NCI-H510A treated with DMSO at 0.1 percent for 48 hours (cell line): ENCODE data around the gene RIPOR2.

Source experiments
- DNase-seq: peaks from one replicate; lab custom pipeline; 2025; lab: John Stamatoyannopoulos, UW

The RIPOR2 gene, protein sequence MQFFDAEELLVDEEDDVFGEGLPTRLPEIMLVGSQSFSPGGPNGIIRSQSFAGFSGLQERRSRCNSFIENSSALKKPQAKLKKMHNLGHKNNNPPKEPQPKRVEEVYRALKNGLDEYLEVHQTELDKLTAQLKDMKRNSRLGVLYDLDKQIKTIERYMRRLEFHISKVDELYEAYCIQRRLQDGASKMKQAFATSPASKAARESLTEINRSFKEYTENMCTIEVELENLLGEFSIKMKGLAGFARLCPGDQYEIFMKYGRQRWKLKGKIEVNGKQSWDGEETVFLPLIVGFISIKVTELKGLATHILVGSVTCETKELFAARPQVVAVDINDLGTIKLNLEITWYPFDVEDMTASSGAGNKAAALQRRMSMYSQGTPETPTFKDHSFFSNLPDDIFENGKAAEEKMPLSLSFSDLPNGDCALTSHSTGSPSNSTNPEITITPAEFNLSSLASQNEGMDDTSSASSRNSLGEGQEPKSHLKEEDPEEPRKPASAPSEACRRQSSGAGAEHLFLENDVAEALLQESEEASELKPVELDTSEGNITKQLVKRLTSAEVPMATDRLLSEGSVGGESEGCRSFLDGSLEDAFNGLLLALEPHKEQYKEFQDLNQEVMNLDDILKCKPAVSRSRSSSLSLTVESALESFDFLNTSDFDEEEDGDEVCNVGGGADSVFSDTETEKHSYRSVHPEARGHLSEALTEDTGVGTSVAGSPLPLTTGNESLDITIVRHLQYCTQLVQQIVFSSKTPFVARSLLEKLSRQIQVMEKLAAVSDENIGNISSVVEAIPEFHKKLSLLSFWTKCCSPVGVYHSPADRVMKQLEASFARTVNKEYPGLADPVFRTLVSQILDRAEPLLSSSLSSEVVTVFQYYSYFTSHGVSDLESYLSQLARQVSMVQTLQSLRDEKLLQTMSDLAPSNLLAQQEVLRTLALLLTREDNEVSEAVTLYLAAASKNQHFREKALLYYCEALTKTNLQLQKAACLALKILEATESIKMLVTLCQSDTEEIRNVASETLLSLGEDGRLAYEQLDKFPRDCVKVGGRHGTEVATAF

GRCh38 chr6:24935366-24936152 is at the start of gene RIPOR2:
TSS of gene RIPOR2 (minus strand) at chr6:24935960. CDS start at chr6:24935898, 62 bp downstream.
- no peak for DNase-seq

- peak; percentile 72 for DNase-seq
Measured at GRCh38 chr6:24985323-24985722, 49.6 kb upstream of the RIPOR2 start.

GRCh38 chr6:24982231-24982630 is 46.5 kb upstream of the RIPOR2 start:
- no peak for DNase-seq

DNA sequence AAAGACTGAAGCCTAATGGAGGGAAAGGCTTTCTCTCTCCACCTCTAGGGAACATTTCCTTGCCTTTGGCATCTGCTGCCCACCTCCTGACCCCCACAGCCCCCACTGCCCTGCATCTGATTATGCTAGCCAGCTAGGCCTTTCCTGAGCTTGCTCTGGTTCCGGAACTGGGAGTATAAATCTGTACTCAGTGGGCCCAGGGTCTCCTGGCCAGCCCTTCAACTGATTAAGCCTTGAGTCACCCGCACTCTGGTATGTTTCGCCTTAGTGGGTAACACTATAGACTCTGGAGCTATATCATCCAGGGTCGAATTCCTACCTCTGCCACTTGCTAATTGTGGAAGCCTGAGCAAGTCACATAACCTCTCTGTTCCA is 45.6 kb upstream of the RIPOR2 start:
- peak; percentile 51 for DNase-seq

- peak; percentile 88 for DNase-seq
Measured at GRCh38 chr6:24980507-24981385, 45.0 kb upstream of the RIPOR2 start.

DNA sequence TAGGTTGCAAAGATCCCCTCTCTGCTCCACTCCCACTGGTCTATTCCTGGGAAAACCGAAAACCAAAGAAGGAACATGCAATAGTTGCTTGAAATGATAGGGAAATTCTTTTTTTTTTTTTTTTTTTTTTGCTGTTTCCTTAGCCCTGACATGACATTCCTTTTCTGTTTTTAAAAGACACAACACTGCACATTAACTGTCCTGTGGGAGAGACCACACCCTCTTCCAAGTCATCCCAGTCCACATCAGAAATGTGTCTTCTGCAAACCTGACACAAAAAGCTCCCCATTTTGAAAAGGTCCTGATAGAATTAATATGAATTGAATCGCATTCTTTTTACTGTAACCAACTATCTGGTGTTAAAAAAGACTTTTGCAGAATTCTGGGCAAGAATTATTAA is 43.4 kb upstream of the RIPOR2 start:
- DNase-seq = no peak

DNA sequence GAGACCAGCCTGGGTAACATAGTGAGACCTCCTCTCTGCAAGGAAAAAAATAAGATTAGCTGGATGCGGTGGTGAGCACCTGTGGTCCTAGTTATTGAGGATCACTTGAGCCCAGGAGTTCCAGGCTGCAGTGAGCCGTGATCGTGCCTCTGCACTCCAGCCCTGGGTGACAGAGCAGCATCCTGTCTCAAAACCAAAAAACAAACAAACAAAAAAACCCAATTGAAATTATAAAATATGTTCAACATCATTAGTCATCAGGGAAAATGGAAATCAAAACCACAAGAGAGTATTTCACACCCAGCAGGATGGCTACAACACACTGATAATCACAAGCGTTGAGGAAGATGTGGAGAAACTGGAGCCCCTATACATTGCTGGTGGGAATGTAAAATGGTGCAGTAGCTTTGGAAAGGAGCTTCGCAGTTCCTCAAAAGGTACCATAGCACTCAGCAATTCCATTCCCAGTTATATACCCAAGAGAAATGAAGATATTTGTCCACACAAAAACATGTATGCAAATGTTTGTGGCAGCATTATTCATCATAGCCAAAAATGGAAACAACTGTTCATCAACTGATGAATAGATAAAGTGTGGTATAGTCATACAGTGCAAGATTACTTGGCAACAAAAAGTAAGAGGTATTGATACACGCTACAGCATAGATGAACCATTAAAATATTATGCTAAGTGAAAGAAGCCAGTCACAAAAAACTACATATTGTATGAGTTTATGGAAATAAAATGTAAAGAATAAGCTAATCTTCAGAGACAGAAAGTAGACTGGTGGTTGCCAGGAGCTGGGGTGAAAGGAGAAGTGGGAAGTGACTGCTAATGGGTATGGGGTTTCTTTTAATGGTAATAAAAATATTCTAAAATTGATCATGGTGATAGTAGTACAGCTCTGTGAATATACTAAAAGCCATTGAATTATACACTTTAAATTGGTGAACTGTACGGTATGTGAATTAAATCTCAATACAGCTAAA is 38.7 kb upstream of the RIPOR2 start:
- DNase-seq = no peak

- DNase-seq = no peak
Measured at GRCh38 chr6:24972311-24972958, 36.7 kb upstream of the RIPOR2 start.

GRCh38 chr6:24971067-24971466 is 35.3 kb upstream of the RIPOR2 start:
- no peak for DNase-seq

DNA sequence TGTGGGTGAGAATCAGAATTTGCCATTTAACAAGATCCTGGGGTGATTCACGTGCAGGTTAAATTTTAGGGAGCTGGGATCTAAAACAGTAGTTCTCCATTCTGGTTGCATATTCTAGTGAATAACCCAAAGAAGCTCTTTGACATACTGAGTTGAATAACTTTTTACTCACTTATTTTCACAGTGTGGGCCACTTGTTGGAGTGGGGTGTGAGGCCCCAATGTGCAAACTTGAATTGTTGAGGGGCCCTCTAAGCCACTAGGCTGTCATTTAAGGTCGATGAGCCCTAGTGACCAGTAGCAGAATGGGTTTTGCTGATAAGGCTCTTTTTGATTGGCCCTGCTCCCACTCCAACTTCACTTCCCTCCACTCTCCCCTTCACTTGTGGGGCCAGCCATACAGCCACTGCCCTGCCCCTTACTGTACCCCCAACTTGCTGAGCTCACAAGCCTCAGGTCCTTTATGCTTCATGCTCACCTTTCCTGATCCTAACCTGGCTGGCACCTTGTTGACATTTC is 33.6 kb upstream of the RIPOR2 start:
- DNase-seq = no peak

DNA sequence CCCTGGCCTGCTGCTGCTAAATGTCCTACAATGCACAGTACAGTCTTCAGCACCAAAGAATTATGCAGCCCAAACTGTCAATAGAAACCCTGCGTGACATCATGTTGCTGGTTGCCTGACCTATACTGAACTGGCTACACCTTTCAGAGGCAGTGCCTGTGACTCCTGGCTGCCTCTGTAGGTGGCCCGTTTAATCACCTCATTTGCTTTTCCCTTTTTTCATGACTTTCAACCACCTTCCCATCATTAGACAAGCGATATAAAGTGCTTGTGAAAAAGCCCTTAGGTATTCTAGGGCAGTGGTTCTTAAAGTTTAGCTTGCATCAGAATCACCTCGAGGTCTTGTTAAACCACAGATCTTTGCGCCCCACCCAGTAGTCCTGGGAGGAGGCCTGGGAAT is 33.0 kb upstream of the RIPOR2 start:
- no peak for DNase-seq

- no peak for DNase-seq
Measured at GRCh38 chr6:24967211-24967610, 31.5 kb upstream of the RIPOR2 start.

DNA sequence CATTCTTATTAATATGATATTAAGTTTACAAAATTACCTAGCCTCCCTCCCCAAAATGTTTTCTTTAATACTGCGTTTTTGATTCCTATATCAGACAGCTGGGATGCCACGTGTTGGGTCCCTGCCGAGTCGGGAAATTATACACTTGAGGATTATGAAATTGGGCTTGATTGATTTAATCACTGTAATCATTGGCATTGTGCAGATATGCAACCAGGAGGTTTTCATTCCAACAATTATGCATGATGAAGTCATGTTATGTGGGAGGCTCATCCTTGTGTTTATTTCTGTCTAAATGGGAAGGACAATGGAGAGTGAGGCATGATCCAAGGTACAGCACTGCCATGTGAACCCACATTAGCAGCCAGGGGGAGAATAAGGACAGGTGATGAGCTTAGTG is 30.6 kb upstream of the RIPOR2 start:
- no peak for DNase-seq

GRCh38 chr6:24963887-24964570 is 28.3 kb upstream of the RIPOR2 start:
- no peak for DNase-seq

DNA sequence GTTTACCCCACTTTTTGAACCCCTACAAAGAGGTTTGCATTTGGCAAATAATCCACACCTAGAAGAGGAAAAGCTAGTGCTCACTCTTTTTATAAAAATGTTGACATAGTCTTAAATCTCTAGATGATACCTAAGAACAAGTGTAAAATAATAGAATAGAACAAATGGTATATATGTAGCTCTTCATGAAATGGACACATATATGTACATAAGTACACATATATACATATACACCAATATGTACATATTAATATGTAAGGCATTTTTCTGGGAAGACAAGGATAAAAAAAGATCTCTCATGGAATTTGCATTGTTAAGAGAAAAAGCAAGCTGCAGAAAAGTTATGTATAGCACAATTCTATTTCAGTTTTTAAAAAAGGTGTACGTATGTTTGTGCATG is 27.6 kb upstream of the RIPOR2 start:
- no peak for DNase-seq

GRCh38 chr6:24961852-24962251 is 26.1 kb upstream of the RIPOR2 start:
- DNase-seq = no peak

DNA sequence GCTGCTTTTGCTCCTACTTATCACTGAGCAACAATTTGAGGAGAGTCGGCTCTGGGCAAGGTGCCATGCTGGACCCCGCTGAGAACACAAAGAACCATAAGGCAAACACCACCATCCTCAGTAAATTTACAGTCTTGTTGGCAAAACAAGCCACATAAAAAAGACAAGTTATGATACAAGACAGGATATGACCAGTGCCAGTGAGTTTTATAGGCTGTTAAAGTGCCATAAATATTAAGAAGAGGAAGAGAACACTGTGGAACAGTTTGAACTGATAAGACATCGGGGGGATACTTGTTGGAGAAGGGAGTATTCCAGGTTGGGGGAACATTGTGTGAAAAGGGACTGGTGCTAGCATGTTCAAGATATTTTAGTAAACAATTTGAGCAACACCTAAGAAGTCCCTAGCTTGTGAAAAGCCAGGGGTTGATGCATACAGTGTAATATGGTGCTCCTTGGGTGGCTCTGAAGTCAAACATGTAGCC is 25.3 kb upstream of the RIPOR2 start:
- no peak for DNase-seq

GRCh38 chr6:24959319-24959718 is 23.6 kb upstream of the RIPOR2 start:
- DNase-seq = no peak
